Thyroid gland (tissue), 4 donors: ENCODE data around the gene APP.

Source experiments
- POLR2A ChIP-seq, 2 donors: fragments of 450-650 bp; IDR thresholded peaks; one replicate each; pipeline ENCODE4 v1.6.1; 2017; ENCODE audit warnings: antibody characterized with exemption in 2 of 2, mild to moderate bottlenecking in 2 of 2, moderate library complexity in 1 of 2
- TF ChIP-seq, protein P1 (sequence below), 6 experiments: fragments of 200-600 bp in 3 of 6; fragments of 450-650 bp in 3 of 6; sonication (generic) in 3 of 6; IDR thresholded peaks; one replicate each; pipeline ENCODE4 v1.5.1; 2016 to 2019; ENCODE audit warnings: antibody characterized with exemption in 6 of 6, mild to moderate bottlenecking in 2 of 6, inconsistent platforms in 1 of 6, moderate library complexity in 1 of 6

DNA sequence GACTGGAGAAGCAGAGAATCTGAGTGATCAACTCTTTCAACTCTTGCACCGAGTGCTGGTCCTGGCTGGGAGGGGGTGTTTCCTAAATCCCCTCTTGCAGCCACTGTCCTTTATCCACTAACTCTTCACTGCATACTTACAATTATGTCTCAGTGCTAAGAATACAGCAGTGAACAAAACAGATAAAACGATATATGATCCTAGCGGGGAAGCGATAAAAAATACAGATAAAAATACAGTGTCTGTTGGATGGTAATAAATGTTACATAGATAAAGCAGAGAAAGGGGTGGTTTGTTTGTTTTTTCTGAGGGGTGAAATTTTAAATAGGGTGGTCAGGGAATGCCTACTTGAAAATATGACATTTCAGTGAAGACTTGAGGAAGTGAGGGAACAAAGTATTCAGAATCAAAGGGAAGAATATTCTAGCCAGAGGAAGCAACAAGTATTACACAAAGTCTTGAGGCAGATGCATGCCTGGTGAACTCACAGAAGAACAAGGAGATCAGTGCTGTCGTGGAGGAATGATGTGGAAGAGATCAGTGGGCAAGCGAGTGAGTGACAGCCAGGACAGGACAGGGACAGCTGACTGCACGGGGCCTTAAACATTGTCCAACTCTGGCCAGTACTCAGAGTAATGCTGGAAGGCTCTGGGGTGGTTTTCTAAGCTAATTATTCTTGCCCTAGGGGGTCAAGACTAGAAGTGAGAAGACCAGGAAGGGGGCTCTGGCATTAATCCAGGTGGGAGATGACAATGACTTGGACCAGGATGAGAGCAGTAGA, 110.0 kb downstream of the APP start:
- TF ChIP-seq, protein P1, sequence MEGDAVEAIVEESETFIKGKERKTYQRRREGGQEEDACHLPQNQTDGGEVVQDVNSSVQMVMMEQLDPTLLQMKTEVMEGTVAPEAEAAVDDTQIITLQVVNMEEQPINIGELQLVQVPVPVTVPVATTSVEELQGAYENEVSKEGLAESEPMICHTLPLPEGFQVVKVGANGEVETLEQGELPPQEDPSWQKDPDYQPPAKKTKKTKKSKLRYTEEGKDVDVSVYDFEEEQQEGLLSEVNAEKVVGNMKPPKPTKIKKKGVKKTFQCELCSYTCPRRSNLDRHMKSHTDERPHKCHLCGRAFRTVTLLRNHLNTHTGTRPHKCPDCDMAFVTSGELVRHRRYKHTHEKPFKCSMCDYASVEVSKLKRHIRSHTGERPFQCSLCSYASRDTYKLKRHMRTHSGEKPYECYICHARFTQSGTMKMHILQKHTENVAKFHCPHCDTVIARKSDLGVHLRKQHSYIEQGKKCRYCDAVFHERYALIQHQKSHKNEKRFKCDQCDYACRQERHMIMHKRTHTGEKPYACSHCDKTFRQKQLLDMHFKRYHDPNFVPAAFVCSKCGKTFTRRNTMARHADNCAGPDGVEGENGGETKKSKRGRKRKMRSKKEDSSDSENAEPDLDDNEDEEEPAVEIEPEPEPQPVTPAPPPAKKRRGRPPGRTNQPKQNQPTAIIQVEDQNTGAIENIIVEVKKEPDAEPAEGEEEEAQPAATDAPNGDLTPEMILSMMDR (IDR thresholded peaks at IDR 0.05), result no peak
- TF ChIP-seq POLR2A (IDR thresholded peaks at IDR 0.05), result no peak
